Panc1 (cell line): ENCODE measurements around the gene GLT8D2. TPM values are rescaled to one million over a fixed set of nuclear protein-coding genes. Genes with fewer than 3 reads are reported as not detected.
A peak's percentile ranks its signal among the peaks of the same experiment; 100 is the strongest.

Experiments
- ATAC-seq: fragments of 200-7000 bp; cut with Tn5 transposase; 2 replicates; pipeline ENCODE4 v1.9.1; 2020; ENCODE audit warnings: mild to moderate bottlenecking, moderate library complexity
- Bru-seq: library from RNA; stranded (reverse); fragments of 400-500 nt; gene quantifications from one replicate; lab custom pipeline; 2021; lab: Mats Ljungman, UMichigan
- BruChase-seq, 2 experiments: library from RNA; stranded (reverse); fragments of 400-500 nt; gene quantifications; one replicate each; lab custom pipeline; 2021; lab: Mats Ljungman, UMichigan
- BruUV-seq: library from RNA; stranded (reverse); fragments of 400-500 nt; replicated peaks from 2 replicates; lab custom pipeline; 2021; lab: Mats Ljungman, UMichigan
- CTCF ChIA-PET: fragments of 300-600 bp; sonication (Branson Sonifier 250); formaldehyde crosslinking; loops from one replicate; lab custom pipeline; 2022; ENCODE audit warnings: antibody characterized with exemption; lab: Charles Lee
- POLR2A ChIA-PET: fragments of 300-600 bp; sonication (Branson Sonifier 250); formaldehyde crosslinking; loops from one replicate; lab custom pipeline; 2022; ENCODE audit warnings: antibody characterized with exemption; lab: Charles Lee
- DNase-seq: peaks from one replicate; pipeline ENCODE4 v3.0.0-alpha.2; 2010; ENCODE audit warnings: low read depth, low spot score
- H3K27ac ChIP-seq: 2 replicates; pipeline ENCODE4 v1.5.1; 2011; ENCODE audit warnings: mild to moderate bottlenecking, low read length, inconsistent platforms
- H3K27me3 ChIP-seq: fragments of 200-500 bp; sonication (Bioruptor generic); 2 replicates; pipeline ENCODE4 v1.6.0; 2014; ENCODE audit warnings: low read length, inconsistent platforms; ENCODE audit not compliant: control insufficient read depth, insufficient read depth
- H3K36me3 ChIP-seq: fragments of 200-500 bp; sonication (Bioruptor generic); 2 replicates; pipeline ENCODE4 v1.5.1; 2014; ENCODE audit warnings: inconsistent platforms, mild to moderate bottlenecking, low read length, moderate library complexity; ENCODE audit not compliant: control insufficient read depth, insufficient read depth
- H3K4me1 ChIP-seq: 2 replicates; pipeline ENCODE4 v1.5.1; 2011; ENCODE audit warnings: inconsistent platforms, mild to moderate bottlenecking, low read length, moderate library complexity; ENCODE audit not compliant: control insufficient read depth, insufficient read depth
- H3K4me3 ChIP-seq, 2 experiments: 2 replicates each; pipeline ENCODE4 v1.5.1; 2011 to 2012; ENCODE audit warnings: low read depth in 2 of 2, low read length in 2 of 2, mild to moderate bottlenecking in 2 of 2, inconsistent platforms in 1 of 2, moderate library complexity in 1 of 2
- H3K9me3 ChIP-seq: fragments of 200-500 bp; sonication (Bioruptor generic); 2 replicates; pipeline ENCODE4 v1.5.1; 2014; ENCODE audit warnings: low read depth, mild to moderate bottlenecking, inconsistent platforms, low read length, moderate library complexity; ENCODE audit not compliant: control insufficient read depth, insufficient read depth
- POLR2AphosphoS5 ChIP-seq: IDR thresholded peaks from 2 replicates; pipeline ENCODE4 v1.6.1; 2012; ENCODE audit warnings: mild to moderate bottlenecking, low read depth, low read length, moderate library complexity
- SIN3A ChIP-seq: IDR thresholded peaks from 2 replicates; pipeline ENCODE4 v1.6.1; 2012; ENCODE audit warnings: low read depth, mild to moderate bottlenecking, low read length, moderate library complexity, borderline replicate concordance; ENCODE audit not compliant: insufficient read depth
- TCF7L2 ChIP-seq: IDR thresholded peaks from 2 replicates; pipeline ENCODE4 v1.6.1; 2011; ENCODE audit warnings: mild to moderate bottlenecking, low read depth, low read length, inconsistent platforms
- in situ Hi-C: cut with HindIII; loops from 2 replicates; pipeline ENCODE4 v1.10.0; 2016; ENCODE audit warnings: low sequenced_read_pairs, low pct_unique_long_range_greater_than_20kb
- intact Hi-C: fragments of 100-400 bp; cut with micrococcal nuclease; formaldehyde crosslinking; loops from one replicate; pipeline ENCODE4 v1.10.0; 2022; ENCODE audit not compliant: unreplicated experiment
- long read RNA-seq: library from polyadenylated mRNA; unstranded; transcript quantifications from one replicate; pipeline ENCODE4 v2.0.0, GENCODE V29; 2021; ENCODE audit not compliant: unreplicated experiment
- polyA plus RNA-seq: library from polyadenylated mRNA; unstranded; fragments of >200 nt; gene quantifications from one replicate; pipeline ENCODE4 v1.2.1, GENCODE V29; 2012; ENCODE audit warnings: missing spikeins; ENCODE audit not compliant: insufficient read length
- total RNA-seq: library from RNA; stranded (reverse); gene quantifications from one replicate; pipeline ENCODE4 v1.2.1, GENCODE V29; 2021; ENCODE audit not compliant: unreplicated experiment
- TF ChIP-seq, protein P1 (sequence below): fragments of 450-650 bp; IDR thresholded peaks from 2 replicates; pipeline ENCODE4 v1.5.1; 2017; ENCODE audit warnings: mild to moderate bottlenecking
- TF ChIP-seq, protein P2 (sequence below), 2 experiments: IDR thresholded peaks; 2 replicates each; pipeline ENCODE4 v1.6.1; 2011 to 2012; ENCODE audit warnings: low read depth in 2 of 2, control low read depth in 1 of 2, low read length in 1 of 2, mild to moderate bottlenecking in 1 of 2, moderate library complexity in 1 of 2; ENCODE audit not compliant: insufficient read depth in 1 of 2

The GLT8D2 gene
- total RNA-seq (0.54 TPM), Bru-seq, nascent RNA (percentile 28 among the genes with signal in this experiment), BruChase-seq, experiment 1, labeled RNA remaining after a 2-hour chase (percentile 30 among the genes with signal in this experiment), BruChase-seq, experiment 2, labeled RNA remaining after a 6-hour chase (percentile 28 among the genes with signal in this experiment)
- polyA plus RNA-seq, result 0.50 TPM
- long read RNA-seq, partial matches to known transcripts, result 0 of 1 reads
- long read RNA-seq, other reads (novel, unspliced or antisense), result 1 of 1 reads

- no TSS peak for BruUV-seq
- CTCF ChIA-PET, result no interaction called here
- POLR2A ChIA-PET, result no interaction called here
These were observed at the start of gene GLT8D2 for GRCh38 chr12:104049903-104050356. TSS of gene GLT8D2 (minus strand) at chr12:104050187. CDS start at chr12:104019648, 30,539 bp downstream.

GRCh38 chr12:104097954-104098353 is 48.0 kb upstream of the GLT8D2 start:
- Histone ChIP-seq H3K27ac (no peak overlapping the region), H3K4me3 (no peak overlapping the region), H3K27me3 (no peaks in the 10 kb centered on the region), H3K4me1 (no peaks in the 10 kb centered on the region), H3K9me3 (no peaks in the 10 kb centered on the region), H3K36me3 (peaks cover 9% of the 10 kb centered on the region)
- CTCF ChIA-PET, result no interaction called here
- intact Hi-C loops (no loop called here), in situ Hi-C loops (no loop called here)
- POLR2A ChIA-PET, result interaction anchor here (0.5 to 1.0 kb wide), 2 partner anchors 9 to 27 kb away, joined by 3 to 4 read pairs; no protein-coding TSS in a partner anchor
- DNase-seq (no peak), ATAC-seq (no peak)
- TF ChIP-seq, protein P1, sequence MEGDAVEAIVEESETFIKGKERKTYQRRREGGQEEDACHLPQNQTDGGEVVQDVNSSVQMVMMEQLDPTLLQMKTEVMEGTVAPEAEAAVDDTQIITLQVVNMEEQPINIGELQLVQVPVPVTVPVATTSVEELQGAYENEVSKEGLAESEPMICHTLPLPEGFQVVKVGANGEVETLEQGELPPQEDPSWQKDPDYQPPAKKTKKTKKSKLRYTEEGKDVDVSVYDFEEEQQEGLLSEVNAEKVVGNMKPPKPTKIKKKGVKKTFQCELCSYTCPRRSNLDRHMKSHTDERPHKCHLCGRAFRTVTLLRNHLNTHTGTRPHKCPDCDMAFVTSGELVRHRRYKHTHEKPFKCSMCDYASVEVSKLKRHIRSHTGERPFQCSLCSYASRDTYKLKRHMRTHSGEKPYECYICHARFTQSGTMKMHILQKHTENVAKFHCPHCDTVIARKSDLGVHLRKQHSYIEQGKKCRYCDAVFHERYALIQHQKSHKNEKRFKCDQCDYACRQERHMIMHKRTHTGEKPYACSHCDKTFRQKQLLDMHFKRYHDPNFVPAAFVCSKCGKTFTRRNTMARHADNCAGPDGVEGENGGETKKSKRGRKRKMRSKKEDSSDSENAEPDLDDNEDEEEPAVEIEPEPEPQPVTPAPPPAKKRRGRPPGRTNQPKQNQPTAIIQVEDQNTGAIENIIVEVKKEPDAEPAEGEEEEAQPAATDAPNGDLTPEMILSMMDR, result no peak
- TF ChIP-seq, protein P2, sequence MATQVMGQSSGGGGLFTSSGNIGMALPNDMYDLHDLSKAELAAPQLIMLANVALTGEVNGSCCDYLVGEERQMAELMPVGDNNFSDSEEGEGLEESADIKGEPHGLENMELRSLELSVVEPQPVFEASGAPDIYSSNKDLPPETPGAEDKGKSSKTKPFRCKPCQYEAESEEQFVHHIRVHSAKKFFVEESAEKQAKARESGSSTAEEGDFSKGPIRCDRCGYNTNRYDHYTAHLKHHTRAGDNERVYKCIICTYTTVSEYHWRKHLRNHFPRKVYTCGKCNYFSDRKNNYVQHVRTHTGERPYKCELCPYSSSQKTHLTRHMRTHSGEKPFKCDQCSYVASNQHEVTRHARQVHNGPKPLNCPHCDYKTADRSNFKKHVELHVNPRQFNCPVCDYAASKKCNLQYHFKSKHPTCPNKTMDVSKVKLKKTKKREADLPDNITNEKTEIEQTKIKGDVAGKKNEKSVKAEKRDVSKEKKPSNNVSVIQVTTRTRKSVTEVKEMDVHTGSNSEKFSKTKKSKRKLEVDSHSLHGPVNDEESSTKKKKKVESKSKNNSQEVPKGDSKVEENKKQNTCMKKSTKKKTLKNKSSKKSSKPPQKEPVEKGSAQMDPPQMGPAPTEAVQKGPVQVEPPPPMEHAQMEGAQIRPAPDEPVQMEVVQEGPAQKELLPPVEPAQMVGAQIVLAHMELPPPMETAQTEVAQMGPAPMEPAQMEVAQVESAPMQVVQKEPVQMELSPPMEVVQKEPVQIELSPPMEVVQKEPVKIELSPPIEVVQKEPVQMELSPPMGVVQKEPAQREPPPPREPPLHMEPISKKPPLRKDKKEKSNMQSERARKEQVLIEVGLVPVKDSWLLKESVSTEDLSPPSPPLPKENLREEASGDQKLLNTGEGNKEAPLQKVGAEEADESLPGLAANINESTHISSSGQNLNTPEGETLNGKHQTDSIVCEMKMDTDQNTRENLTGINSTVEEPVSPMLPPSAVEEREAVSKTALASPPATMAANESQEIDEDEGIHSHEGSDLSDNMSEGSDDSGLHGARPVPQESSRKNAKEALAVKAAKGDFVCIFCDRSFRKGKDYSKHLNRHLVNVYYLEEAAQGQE (IDR thresholded peaks at IDR 0.05; ENCODE audit: insufficient read depth in 1 of 2, low read depth in 2 of 2, low read length in 1 of 2), result no peak
- TF ChIP-seq TCF7L2, result no peak
- TF ChIP-seq SIN3A, result no peak
- TF ChIP-seq POLR2AphosphoS5, result no peak
- BruUV-seq, result no TSS peak

More at GRCh38 chr12:104049903-104050356, at the start of gene GLT8D2:
- no peaks in the 10 kb centered on the region for H3K9me3 ChIP-seq
- intact Hi-C loops (no loop called here), in situ Hi-C loops (no loop called here)
- peak within 1 kb of the TSS; percentile 44 to 59 for H3K4me3 ChIP-seq
- H3K27ac ChIP-seq, result peak within 1 kb of the TSS; percentile 27; the same call in 1 of the 2 replicates
- DNase-seq (no peak), ATAC-seq (peak; percentile 81)
- H3K4me1 ChIP-seq, result peaks cover 12% of the 10 kb centered on the region
- TF ChIP-seq, protein P2 (IDR thresholded peaks at IDR 0.05; ENCODE audit: insufficient read depth in 1 of 2, low read depth in 2 of 2, low read length in 1 of 2), result no peak
- TF ChIP-seq POLR2AphosphoS5 (no peak), TCF7L2 (no peak), SIN3A (no peak)
- TF ChIP-seq, protein P1, result no peak
- H3K36me3 ChIP-seq, result no peaks in the 10 kb centered on the region
- peaks cover 3% of the 10 kb centered on the region; the same call in 1 of the 2 replicates for H3K27me3 ChIP-seq
